Calu3 (cell line): Measurements from ENCODE around the gene COL26A1. TPM values are rescaled to one million over a fixed set of nuclear protein-coding genes. Genes with fewer than 3 reads are reported as not detected.

Experiments used
- BruUV-seq: library from RNA; stranded (reverse); fragments of 400-500 nt; replicated peaks from 2 replicates; lab custom pipeline; 2021; lab: Mats Ljungman, UMichigan
- CTCF ChIA-PET: fragments of 300-600 bp; sonication (Branson Sonifier 250); formaldehyde crosslinking; loops from one replicate; lab custom pipeline; 2022; ENCODE audit warnings: antibody characterized with exemption; lab: Charles Lee
- DNase-seq: peaks from one replicate; pipeline ENCODE4 v3.0.0; 2022
- H3K27ac Mint-ChIP-seq: one replicate; pipeline ENCODE4 v1.8.0; 2022; ENCODE audit warnings: mixed read lengths; ENCODE audit not compliant: unreplicated experiment
- H3K27me3 Mint-ChIP-seq: one replicate; pipeline ENCODE4 v1.8.0; 2022; ENCODE audit warnings: mixed read lengths; ENCODE audit not compliant: unreplicated experiment
- H3K36me3 Mint-ChIP-seq: one replicate; pipeline ENCODE4 v1.8.0; 2022; ENCODE audit warnings: mild to moderate bottlenecking, moderate library complexity, mixed read lengths; ENCODE audit not compliant: insufficient read depth, unreplicated experiment
- H3K4me1 Mint-ChIP-seq: one replicate; pipeline ENCODE4 v1.8.0; 2022; ENCODE audit warnings: mild to moderate bottlenecking, low read depth, mixed read lengths; ENCODE audit not compliant: unreplicated experiment
- H3K4me3 Mint-ChIP-seq: one replicate; pipeline ENCODE4 v1.8.0; 2022; ENCODE audit warnings: mild to moderate bottlenecking, low read depth, moderate library complexity, mixed read lengths; ENCODE audit not compliant: unreplicated experiment
- H3K9me3 Mint-ChIP-seq: one replicate; pipeline ENCODE4 v1.8.0; 2022; ENCODE audit warnings: low read depth, mixed read lengths; ENCODE audit not compliant: unreplicated experiment
- CTCF ChIP-seq: fragments of 200-600 bp; IDR thresholded peaks from one replicate; pipeline ENCODE4 v1.8.0; 2022; ENCODE audit warnings: antibody characterized with exemption; ENCODE audit not compliant: unreplicated experiment
- intact Hi-C: fragments of 100-400 bp; cut with micrococcal nuclease; formaldehyde crosslinking; loops from one replicate; pipeline ENCODE4 v1.10.0; 2022; ENCODE audit not compliant: unreplicated experiment
- total RNA-seq: library from RNA; stranded (reverse); gene quantifications from 2 replicates; pipeline ENCODE4 v1.2.3, GENCODE V29; 2022

The COL26A1 gene
- total RNA-seq, 1 experiment from 2014 or later = not detected

- TF ChIP-seq CTCF = no peak
- no TSS peak for BruUV-seq
- CTCF ChIA-PET = no interaction called here
- H3K27ac Mint-ChIP-seq = no peak overlapping the region
- no peaks in the 10 kb centered on the region for H3K36me3 Mint-ChIP-seq
- intact Hi-C loops = loop anchor here (10.0 kb wide), 1 partner anchor 219 kb away; the partner anchor contains the start of gene CUX1
- no peak for DNase-seq
- H3K9me3 Mint-ChIP-seq = no peaks in the 10 kb centered on the region
- H3K4me1 Mint-ChIP-seq = peaks cover 11% of the 10 kb centered on the region
- H3K27me3 Mint-ChIP-seq = no peaks in the 10 kb centered on the region
- H3K4me3 Mint-ChIP-seq = no peak overlapping the region
These were observed 233.3 kb downstream of the COL26A1 start for GRCh38 chr7:101595766-101596537.

- intact Hi-C loops = loop anchor here (10.0 kb wide), 1 partner anchor 218 kb away; the partner anchor contains the start of gene CUX1
- no peak for TF ChIP-seq CTCF
- Mint-ChIP-seq H3K27ac (no peak overlapping the region), H3K27me3 (no peaks in the 10 kb centered on the region), H3K4me3 (no peak overlapping the region), H3K9me3 (no peaks in the 10 kb centered on the region), H3K36me3 (no peaks in the 10 kb centered on the region), H3K4me1 (peaks cover 11% of the 10 kb centered on the region)
- CTCF ChIA-PET = interaction anchor here (0.6 kb wide), 1 partner anchor 15 kb away, joined by 3 read pairs; no protein-coding TSS in a partner anchor
- no TSS peak for BruUV-seq
- DNase-seq = no peak
These were observed 234.2 kb downstream of the COL26A1 start for GRCh38 chr7:101596898-101597297.

- H3K4me3 Mint-ChIP-seq = no peak overlapping the region
- CTCF ChIA-PET = interaction anchor here (0.5 to 0.6 kb wide), 2 partner anchors 50 to 55 kb away, joined by 3 read pairs; no protein-coding TSS in a partner anchor
- DNase-seq = no peak
- H3K4me1 Mint-ChIP-seq = peaks cover 11% of the 10 kb centered on the region
- no peaks in the 10 kb centered on the region for H3K27me3 Mint-ChIP-seq
- peak overlapping the region; percentile 63 for H3K27ac Mint-ChIP-seq
- BruUV-seq = no TSS peak
- TF ChIP-seq CTCF = no peak
- H3K9me3 Mint-ChIP-seq = no peaks in the 10 kb centered on the region
- intact Hi-C loops = loop anchor here (10.0 kb wide), 1 partner anchor 217 kb away; the partner anchor contains the start of gene CUX1
- H3K36me3 Mint-ChIP-seq = no peaks in the 10 kb centered on the region
These were observed 235.3 kb downstream of the COL26A1 start for GRCh38 chr7:101597941-101598340.

DNA sequence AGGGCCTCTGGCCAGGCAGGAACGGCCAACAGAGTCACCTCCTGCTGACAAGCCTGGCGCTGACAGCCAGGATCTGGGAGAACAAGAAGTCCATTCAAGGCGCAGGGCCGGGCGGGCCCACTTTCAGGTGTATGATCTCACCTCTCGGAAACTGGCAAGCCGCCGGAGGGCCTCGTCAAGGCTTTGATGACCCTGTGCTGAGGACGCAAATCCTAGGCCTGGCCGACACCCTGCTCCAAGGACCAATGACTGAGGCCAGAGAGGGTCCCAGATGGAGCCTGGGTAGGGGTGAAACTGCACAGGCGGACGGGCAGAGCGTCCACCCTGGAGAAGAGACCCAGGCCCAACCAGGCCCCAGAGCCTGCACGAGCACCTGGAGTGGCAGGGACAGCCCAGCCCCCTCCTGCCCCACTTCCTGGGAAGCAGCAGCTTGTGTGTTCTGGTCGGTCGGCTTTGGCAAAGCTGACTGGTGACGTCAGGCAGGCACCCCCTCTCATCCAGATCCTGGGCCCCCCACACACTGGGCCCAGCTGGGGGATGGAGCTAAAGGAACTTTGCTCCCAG is 235.8 kb downstream of the COL26A1 start:
- DNase-seq = peak; percentile 88
- H3K4me3 Mint-ChIP-seq = no peak overlapping the region
- CTCF ChIA-PET = interaction anchor here (0.5 to 1.0 kb wide), 3 partner anchors 10 to 55 kb away, joined by 3 read pairs; no protein-coding TSS in a partner anchor
- TF ChIP-seq CTCF = no peak
- peak overlapping the region; percentile 63 for H3K27ac Mint-ChIP-seq
- no peaks in the 10 kb centered on the region for H3K27me3 Mint-ChIP-seq
- no peaks in the 10 kb centered on the region for H3K9me3 Mint-ChIP-seq
- intact Hi-C loops = loop anchor here (10.0 kb wide), 1 partner anchor 216 kb away; the partner anchor contains the start of gene CUX1
- H3K4me1 Mint-ChIP-seq = peaks cover 11% of the 10 kb centered on the region
- no TSS peak for BruUV-seq
- H3K36me3 Mint-ChIP-seq = no peaks in the 10 kb centered on the region
